GM12872 (cell line): ENCODE data around the gene SCAF8.
A peak's percentile ranks its signal among the peaks of the same experiment; 100 is the strongest.

Experiments used
- TF ChIP-seq, protein P1 (sequence below): IDR thresholded peaks from 3 replicates; pipeline ENCODE4 v1.5.1; 2011; ENCODE audit warnings: low read depth, mild to moderate bottlenecking, low read length, moderate library complexity; ENCODE audit not compliant: insufficient read depth

Gene SCAF8

DNA sequence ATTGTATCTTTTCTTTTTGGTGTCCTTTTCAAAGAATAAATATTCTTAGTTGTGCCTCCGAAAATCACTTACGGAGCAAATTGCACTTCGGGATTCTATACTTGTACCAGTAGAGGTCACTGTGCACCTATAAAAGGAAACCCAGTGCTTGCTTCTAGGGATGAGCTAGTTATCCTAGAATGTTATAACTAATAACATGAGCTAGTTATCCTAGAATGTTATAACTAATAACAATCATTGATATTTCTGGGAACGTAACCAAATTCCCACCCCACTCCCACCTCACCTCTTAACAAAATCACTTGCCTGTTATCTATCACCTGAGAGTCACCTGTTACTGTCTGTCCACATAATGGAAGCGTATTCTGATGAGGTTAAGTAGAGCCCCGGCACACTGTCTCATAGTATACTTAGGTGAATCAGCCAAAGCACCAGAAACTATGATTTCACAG, 135.0 kb downstream of the SCAF8 start:
- TF ChIP-seq, protein P1, sequence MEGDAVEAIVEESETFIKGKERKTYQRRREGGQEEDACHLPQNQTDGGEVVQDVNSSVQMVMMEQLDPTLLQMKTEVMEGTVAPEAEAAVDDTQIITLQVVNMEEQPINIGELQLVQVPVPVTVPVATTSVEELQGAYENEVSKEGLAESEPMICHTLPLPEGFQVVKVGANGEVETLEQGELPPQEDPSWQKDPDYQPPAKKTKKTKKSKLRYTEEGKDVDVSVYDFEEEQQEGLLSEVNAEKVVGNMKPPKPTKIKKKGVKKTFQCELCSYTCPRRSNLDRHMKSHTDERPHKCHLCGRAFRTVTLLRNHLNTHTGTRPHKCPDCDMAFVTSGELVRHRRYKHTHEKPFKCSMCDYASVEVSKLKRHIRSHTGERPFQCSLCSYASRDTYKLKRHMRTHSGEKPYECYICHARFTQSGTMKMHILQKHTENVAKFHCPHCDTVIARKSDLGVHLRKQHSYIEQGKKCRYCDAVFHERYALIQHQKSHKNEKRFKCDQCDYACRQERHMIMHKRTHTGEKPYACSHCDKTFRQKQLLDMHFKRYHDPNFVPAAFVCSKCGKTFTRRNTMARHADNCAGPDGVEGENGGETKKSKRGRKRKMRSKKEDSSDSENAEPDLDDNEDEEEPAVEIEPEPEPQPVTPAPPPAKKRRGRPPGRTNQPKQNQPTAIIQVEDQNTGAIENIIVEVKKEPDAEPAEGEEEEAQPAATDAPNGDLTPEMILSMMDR, result peak; percentile 44; the same call in 2 of the 3 replicates

- TF ChIP-seq, protein P1, result no peak
Measured at GRCh38 chr6:154872542-154873114, 139.4 kb downstream of the SCAF8 start.

DNA sequence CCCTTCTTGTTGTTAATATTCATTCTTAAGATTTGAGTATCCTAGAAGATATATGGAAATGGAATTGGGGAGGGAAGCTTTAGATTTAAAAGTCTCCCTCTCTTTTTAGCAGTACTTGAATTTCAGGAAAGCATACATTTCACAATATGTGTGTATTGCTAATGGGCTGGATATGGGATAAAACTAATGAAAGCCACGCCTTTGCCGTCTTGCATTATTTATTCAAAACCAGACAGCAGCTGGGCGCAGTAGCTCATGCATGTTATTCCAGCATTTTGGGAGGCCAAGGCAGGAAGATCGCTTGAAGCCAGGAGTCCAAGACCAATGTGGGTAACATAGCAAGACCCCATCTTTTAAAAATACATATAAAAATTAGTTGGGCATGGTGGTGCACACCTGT, 140.3 kb downstream of the SCAF8 start:
- TF ChIP-seq, protein P1, result no peak

- TF ChIP-seq, protein P1, result no peak
Measured at GRCh38 chr6:154874773-154875592, 141.8 kb downstream of the SCAF8 start.

- TF ChIP-seq, protein P1, result no peak
Measured at GRCh38 chr6:154876486-154877280, 143.5 kb downstream of the SCAF8 start.

DNA sequence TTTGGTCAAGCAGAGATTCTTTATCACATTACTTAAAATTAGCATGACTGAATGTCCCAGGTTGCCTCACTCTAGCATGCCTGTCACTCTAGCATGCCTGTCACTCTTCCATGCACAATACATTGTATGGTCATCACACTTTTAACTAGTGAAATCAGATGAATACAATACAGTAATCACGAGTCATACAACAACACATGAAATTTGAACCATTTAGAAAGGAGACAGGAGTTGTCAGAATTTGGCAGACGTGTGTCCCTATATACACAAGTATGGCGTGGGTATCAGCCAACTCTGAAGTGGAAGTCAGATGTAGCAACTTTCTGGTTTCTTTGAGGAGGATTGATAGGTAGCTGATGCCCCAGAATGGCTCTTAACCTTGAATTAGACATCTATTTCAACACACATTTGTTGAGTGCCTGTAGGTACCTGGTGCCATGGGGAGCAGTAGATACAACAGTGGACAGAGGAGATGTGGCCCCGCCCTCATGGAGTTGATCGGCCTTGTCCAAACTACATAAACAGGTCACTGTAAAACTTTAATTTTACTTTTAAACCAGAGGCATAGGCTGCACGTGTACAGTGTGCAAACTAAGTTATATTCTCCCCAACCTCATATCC, 145.8 kb downstream of the SCAF8 start:
- TF ChIP-seq, protein P1, result no peak

DNA sequence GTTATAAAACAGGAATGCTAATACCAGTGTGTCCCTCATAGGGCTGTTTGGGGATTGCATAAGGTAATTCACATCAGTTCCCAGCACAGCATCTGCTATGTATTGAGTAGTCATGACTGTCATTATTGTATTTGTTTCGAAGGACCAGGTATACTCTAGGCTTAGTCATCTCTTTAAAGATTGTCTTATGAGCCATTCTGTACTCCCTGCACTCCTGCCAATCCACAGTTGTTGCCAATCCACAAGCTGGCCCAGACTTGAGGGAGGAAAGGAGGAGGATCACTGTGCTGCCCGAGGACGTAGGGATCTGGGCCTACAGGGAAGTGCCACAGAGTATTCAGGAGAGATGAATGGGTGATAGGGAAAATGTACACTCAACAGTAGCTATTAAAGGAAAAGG, 148.9 kb downstream of the SCAF8 start:
- TF ChIP-seq, protein P1, result no peak
